D341Med (cell line): Measurements from ENCODE around the gene SPDEF.
A peak's percentile ranks its signal among the peaks of the same experiment; 100 is the strongest.

Source experiments
- DNase-seq: peaks from one replicate; pipeline ENCODE4 v3.0.0; 2012; ENCODE audit warnings: low spot score

Gene SPDEF

GRCh38 chr6:34556031-34556471 is at the start of gene SPDEF:
TSS of gene SPDEF (minus strand) at chr6:34556329. CDS start at chr6:34544455, 11,874 bp downstream.
- DNase-seq: no peak

DNA sequence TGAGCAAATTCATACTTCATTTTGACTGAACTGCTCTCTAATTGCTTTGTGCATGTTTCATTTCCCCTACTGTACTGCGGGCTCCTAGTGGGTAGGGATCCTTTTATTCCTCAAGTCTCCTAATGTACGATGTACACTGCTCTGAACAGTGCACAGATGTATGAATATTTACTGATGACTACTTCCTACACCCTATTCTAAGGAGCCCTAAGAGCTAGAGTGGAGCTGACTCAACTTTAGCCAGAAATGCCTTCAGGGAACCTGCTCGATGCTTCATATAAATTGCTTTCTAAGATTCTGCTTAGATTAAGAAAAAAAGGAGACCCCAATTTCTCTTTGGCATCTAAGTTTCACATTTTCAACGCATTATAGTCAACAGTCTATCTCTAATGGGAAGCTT is 47.6 kb upstream of the SPDEF start:
- no peak for DNase-seq

GRCh38 chr6:34602318-34603111 is 46.4 kb upstream of the SPDEF start:
- peak; percentile 71 for DNase-seq

- DNase-seq: peak; percentile 75
Observed at GRCh38 chr6:34601706-34602105, 45.6 kb upstream of the SPDEF start.

DNA sequence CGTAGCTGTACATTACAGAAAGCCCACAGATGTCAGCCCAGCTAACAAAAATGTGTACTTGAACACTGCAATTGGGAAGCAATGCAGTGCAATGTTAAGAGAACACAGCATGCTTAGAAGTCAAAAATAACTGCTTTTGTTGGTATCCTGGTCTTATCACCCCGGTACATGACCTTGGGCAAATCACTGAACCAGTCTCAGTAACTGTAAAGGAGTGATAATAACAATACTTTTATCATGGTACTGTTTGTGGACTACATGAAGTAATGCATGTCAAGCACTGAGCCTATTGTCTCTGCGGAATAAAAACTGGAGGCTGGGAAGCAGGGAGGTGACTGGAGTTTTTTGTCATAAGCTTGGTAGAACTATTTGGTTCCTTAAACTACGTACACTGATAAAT is 44.7 kb upstream of the SPDEF start:
- DNase-seq: no peak

GRCh38 chr6:34600101-34600500 is 44.0 kb upstream of the SPDEF start:
- no peak for DNase-seq

DNA sequence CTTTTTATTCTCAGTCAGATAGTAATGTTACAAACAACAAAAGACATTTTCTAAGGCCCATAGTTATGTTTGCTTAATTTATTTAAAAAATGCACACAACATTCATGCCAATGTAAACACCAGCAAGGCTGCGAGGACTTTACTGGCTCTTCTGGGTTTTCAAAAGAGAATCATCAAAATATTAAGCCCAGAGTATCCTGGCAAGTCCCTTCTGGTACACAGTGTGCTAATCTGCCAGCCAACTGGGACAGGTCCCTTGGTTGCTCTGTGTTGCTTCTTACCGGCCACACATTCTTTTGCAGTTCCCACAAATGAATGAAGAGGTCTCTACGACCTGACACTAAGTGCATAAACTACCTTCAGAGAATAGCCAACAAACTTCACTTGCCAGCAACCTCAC is 42.6 kb upstream of the SPDEF start:
- no peak for DNase-seq

DNA sequence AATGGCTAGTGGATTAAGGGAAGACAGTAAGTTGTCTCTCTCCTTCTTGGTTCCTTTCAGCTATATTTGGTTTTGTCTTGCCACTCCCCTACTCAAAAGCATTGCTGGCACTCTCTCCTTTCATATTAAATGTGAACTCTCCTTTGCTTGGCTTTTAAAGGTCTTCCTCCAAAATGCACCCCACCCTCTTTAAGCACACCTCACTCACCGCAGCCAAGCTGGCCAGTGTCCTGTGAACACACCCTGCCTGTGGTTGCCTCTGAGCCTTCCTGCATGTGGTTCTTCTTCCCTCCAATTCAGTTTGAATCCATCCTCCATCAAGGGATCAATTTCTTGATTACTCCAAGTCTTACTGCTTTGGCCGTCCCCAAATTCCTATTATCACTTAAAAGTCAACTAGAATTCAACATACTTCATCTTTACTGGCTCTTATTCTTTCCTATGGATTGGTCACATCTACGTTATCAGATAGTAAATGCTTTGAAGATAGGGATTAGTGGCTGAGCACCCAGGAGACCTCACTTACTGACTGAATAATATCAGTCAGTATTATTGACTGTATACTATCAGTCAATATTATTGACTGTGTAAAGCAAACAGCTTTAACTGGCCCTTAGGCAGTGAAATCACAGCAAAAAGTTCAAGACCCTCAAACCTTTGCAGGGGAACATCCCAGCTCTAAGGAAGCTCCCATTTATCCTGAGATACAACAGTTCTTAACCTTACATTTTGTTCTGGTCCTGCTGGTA is 41.6 kb upstream of the SPDEF start:
- DNase-seq: no peak

DNA sequence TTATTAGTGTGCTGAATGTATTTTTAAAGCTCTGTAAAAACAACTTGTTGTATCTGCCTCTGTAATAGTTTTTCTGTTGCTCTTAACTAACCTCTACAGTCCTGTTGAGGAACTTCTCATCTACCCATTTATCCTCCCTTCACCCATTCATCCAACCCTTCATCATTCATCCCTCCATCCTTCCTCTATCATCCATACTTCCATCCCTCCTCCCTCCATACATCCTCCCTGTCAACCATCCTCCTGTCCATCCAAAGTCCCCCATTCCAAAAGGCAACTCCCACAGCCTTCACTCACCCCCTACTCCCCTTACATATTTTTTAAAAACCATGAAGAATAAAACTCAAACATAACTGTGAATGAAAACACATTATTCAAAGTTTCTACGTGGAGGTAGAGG is 40.7 kb upstream of the SPDEF start:
- no peak for DNase-seq

DNA sequence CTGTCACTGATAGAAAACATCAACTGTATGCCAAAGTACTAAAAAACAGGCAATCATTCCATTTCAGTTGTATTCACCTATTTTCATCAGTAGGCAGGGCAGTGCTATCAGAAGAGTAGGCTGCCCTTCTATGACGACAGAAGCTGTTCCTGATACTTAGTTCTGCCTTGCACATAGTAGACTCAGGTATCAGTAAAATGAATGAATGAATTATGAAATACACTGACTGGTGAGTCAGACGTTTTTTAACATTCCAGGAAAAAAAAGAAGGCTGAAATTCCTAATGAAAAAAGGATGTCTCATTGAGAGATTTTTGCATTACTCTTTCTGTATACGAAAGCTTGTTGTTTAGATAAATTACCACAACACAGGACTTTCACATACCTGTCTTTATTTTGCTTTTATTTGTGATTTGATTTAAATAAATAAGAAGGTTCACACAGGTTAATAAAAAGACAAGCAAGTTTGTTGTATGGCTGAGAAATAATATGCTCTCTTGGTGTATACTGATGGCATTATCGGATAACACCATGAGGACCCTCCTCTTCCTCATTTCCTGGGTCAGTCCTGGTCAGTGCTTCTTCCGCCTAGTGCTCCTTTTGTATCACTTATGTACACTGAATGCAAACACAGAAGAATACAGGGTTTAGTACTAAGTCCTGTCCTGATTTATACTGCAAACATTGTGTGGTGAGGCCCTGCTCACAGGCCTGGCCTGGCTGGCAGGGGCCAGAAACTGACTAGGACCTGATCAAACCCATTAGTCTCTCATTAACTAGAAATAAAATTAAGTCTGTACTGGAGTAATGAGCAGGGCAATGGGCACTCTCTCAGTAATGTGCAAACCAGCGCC is 39.4 kb upstream of the SPDEF start:
- no peak for DNase-seq

DNA sequence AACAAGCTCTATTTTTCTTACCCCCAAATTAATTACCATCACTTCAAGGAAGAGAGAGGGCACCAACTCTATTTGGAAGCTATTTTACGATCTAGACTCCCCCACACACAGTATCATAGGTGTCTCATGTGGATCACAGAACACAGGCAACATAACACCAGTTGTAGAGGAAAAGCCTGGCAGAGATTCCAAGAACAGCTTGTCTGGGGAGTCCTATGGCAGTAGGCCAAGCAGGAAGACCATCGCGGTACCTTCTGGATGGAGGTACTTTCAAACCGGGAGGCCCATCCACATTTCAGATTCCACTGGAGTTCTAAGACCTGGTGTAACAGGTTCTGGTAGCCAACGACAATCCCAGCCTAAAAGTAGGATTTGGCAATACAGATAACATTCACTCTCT is 37.6 kb upstream of the SPDEF start:
- no peak for DNase-seq

- DNase-seq: no peak
Observed at GRCh38 chr6:34592208-34592952, 36.3 kb upstream of the SPDEF start.

- no peak for DNase-seq
Observed at GRCh38 chr6:34589691-34590090, 33.6 kb upstream of the SPDEF start.

DNA sequence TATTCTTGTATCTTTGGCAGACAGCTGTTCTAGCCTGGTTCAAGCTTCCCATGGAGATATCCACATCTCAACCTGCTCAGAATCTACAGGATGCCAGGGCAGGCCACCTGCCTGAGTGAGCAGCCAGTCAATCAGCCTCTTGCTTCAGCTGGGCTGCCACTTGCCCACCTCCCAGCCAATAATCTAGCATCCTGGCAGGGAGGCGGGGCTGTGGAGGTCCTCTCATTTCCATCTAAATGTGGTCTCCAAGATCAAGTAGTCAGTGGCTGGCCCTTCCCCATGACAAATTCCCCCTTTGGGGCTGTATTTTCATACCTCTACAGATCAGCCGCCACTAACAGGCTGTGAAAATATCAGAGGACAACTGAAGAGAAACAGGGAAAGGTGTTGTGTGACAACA is 33.0 kb upstream of the SPDEF start:
- DNase-seq: no peak

GRCh38 chr6:34587851-34588250 is 31.7 kb upstream of the SPDEF start:
- DNase-seq: no peak

- DNase-seq: no peak
Observed at GRCh38 chr6:34587325-34587724, 31.2 kb upstream of the SPDEF start.

- no peak for DNase-seq
Observed at GRCh38 chr6:34586327-34587040, 30.4 kb upstream of the SPDEF start.

DNA sequence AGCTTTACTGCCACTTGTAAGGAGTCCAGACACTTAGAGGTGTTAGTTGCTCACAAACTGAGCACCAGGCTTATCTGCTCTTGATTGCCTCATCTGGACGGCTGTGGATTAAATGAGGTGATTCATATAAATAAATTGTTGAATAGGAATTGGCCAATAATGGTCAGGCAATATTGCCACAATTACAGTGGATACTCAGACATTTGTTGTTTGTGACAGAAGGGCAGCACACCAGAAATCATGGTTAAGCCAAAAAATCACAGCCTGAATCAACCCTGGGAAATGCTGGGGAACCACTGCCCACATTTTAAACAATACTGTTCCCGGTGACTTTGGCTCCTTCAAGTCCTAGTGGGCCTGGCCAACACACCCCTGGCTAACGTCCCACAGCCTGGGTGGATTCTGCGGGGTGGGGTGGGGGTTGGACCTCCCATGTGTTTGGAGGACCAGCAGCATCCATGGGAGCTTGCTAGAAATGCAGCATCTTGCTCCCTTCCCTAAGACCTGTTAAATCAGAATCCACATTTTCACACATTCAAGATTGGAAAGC is 29.5 kb upstream of the SPDEF start:
- DNase-seq: no peak

GRCh38 chr6:34585108-34585507 is 29.0 kb upstream of the SPDEF start:
- DNase-seq: no peak

DNA sequence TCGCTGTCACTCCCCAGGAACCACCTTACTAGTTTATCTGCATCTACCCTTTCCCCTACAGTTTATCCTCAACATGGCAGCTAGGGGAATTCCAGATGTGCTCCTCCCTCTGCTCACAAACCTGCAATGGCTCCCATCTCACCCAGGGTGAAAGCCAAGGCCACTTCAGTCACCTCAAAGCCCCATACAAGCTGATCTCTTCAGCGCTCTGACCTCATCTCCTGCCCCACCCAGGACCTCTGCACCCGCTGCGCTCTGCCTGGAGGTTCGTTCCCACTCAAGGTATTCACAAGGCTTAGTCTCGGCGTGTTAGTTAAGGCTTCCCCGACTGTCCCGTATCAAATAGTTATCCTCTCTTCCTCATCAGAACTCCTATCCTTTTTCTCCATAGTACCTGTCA is 28.6 kb upstream of the SPDEF start:
- no peak for DNase-seq
